Stomach (tissue), 9 donors: ENCODE measurements around the gene PPY. TPM values are rescaled to one million over a fixed set of nuclear protein-coding genes. Genes with fewer than 3 reads are reported as not detected.

ENCODE experiments used
- DNase-seq, 2 donors: peaks; one replicate each; pipeline versions ENCODE4 v3.0.0 to v3.0.0-alpha.2; 2013 to 2019
- H3K27ac ChIP-seq, 5 donors: fragments of 200-600 bp in 4 of 5; sonication (generic) in 4 of 5; one replicate each; pipeline ENCODE4 v1.5.1; 2013 to 2019; ENCODE audit warnings: mild to moderate bottlenecking in 1 of 5, moderate library complexity in 1 of 5
- H3K27me3 ChIP-seq, 3 donors: fragments of 200-600 bp; sonication (generic); one replicate each; pipeline ENCODE4 v1.5.1; 2017 to 2019; ENCODE audit warnings: mixed run types in 1 of 3
- H3K36me3 ChIP-seq, 4 donors: fragments of 200-600 bp; sonication (generic); 1 replicate in 3 of 4; 2 replicates in 1 of 4; pipeline ENCODE4 v1.5.1; 2016 to 2019
- H3K4me1 ChIP-seq, 4 donors: fragments of 200-600 bp; sonication (generic); one replicate each; pipeline ENCODE4 v1.5.1; 2016 to 2019
- H3K4me3 ChIP-seq, 4 donors: fragments of 200-600 bp; sonication (generic) in 3 of 4; one replicate each; pipeline ENCODE4 v1.5.1; 2016 to 2019; ENCODE audit warnings: mild to moderate bottlenecking in 1 of 4
- H3K9me3 ChIP-seq, 4 donors: fragments of 200-600 bp; sonication (generic); one replicate each; pipeline ENCODE4 v1.5.1; 2016 to 2019
- CTCF ChIP-seq, 7 experiments: fragments of 450-650 bp in 4 of 7; fragments of 200-600 bp in 3 of 7; sonication (generic) in 3 of 7; IDR thresholded peaks; one replicate each; pipeline ENCODE4 v1.5.1; 2016 to 2019; ENCODE audit warnings: antibody characterized with exemption in 7 of 7, control low read depth in 2 of 7, mild to moderate bottlenecking in 1 of 7
- EP300 ChIP-seq: sonication (generic); formaldehyde crosslinking; IDR thresholded peaks from one replicate; pipeline ENCODE4 v1.6.1; 2017; ENCODE audit warnings: antibody characterized with exemption
- POLR2A ChIP-seq, 4 donors: fragments of 450-650 bp; IDR thresholded peaks; one replicate each; pipeline ENCODE4 v1.6.1; 2016; ENCODE audit warnings: antibody characterized with exemption in 4 of 4, control low read depth in 2 of 4, mild to moderate bottlenecking in 1 of 4, moderate library complexity in 1 of 4
- POLR2AphosphoS5 ChIP-seq, 3 donors: sonication (generic); formaldehyde crosslinking; IDR thresholded peaks; one replicate each; pipeline ENCODE4 v1.6.1; 2016; ENCODE audit warnings: antibody characterized with exemption in 3 of 3
- WGBS, 5 donors: extraction: QIAGEN DNeasy Blood & Tissue Kit in 3 of 5; methylation state at CpG; one replicate each; pipeline versions ENCODE4 v1.1.5 to v1.1.7; 2013 to 2018; 5-methylcytosine and 5-hydroxymethylcytosine counted together
- intact Hi-C: fragments of 100-400 bp; cut with DNase I; formaldehyde crosslinking; loops from one replicate; pipeline ENCODE4 v1.15.1; 2023; ENCODE audit warnings: low total_unique reads
- polyA plus RNA-seq, 3 donors: library from polyadenylated mRNA; stranded (reverse); fragments of 200-250 nt; gene quantifications; one replicate each; pipeline ENCODE4 v1.2.3, GENCODE V29; 2013
- total RNA-seq, 5 donors: library from RNA; depleted of rRNA; stranded (reverse); fragments of >200 nt; gene quantifications; one replicate each; pipeline versions ENCODE4 v1.1.0 to v1.2.3, GENCODE V29; 2014 to 2016
- donor health status: healthy with polysubstance abuse.
- donor health status: Bipolar disorder and iron deficiency.
- donor health status: healthy.

PPY gene
- total and polyA plus RNA-seq, 8 donors, result not detected

DNA sequence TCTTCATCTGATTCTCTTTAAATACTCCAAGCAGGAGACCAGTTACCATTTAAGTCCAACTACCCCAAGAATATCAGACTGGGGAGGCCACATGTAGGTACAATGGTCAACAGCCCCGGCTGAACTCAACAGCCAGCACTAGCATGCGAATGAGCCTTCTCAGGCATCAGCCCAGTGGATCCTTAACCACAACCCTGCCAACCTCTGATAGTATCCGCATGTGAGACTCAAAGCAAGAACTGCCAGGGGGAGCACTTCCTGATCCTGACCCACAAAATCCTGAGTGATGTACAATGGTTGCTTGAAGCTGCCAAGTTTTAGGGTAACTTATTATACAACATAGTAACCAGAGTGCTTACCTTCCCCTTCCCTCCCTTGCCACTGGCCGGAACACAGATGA lies 7.5 kb upstream of the PPY start:
- TF ChIP-seq POLR2AphosphoS5 (IDR thresholded peaks at IDR 0.05) (no peak), POLR2A (IDR thresholded peaks at IDR 0.05) (no peak), EP300 (no peak), CTCF (IDR thresholded peaks at IDR 0.05) (no peak)
- Histone ChIP-seq H3K36me3 (no peaks in the 10 kb centered on the region), H3K4me1 (peaks cover 9 to 14% (median 12%) of the 10 kb centered on the region in 4 donors), H3K27ac (no peak overlapping the region), H3K27me3 (peaks cover 22 to 77% (median 40%) of the 10 kb centered on the region in 3 donors), H3K9me3 (no peaks in the 10 kb centered on the region), H3K4me3 (no peak overlapping the region)
- intact Hi-C loops, result no loop called here
- no peak for DNase-seq
- WGBS, 5 donors, result 53 to 67% (median 59%) methylated on average over 4 of the region's 4 CpGs

DNA sequence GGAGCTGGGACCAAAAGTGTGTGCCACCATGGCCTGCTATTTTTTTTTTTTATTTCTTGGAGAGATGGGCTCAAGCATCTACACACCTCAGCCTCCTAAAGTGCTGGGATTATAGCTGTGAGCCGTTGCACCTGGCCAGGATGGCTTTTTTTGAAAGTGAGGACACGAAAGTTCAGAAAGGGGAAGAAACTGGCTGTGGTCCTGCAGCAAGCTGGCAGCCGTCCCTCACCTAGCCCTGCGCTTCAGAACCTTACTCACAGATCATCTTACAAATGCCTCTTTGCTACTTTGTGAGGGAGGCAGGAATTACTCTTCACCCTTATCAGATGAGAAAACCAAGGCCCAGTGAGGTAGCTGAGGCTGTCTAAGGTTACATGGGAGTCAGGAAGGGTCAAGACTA lies 4.5 kb upstream of the PPY start:
- DNase-seq, result no peak
- no peak for TF ChIP-seq POLR2A (IDR thresholded peaks at IDR 0.05)
- no peak for TF ChIP-seq CTCF (IDR thresholded peaks at IDR 0.05)
- no peak for TF ChIP-seq EP300
- no peak for TF ChIP-seq POLR2AphosphoS5 (IDR thresholded peaks at IDR 0.05)
- Histone ChIP-seq H3K27me3 (peaks cover 9 to 47% (median 13%) of the 10 kb centered on the region in 3 donors), H3K4me3 (no peak overlapping the region), H3K36me3 (no peaks in the 10 kb centered on the region), H3K27ac (no peak overlapping the region), H3K9me3 (no peaks in the 10 kb centered on the region), H3K4me1 (no peaks in the 10 kb centered on the region)
- intact Hi-C loops, result no loop called here
- 51 to 62% (median 57%) methylated on average over 4 of the region's 4 CpGs for WGBS, 5 donors

GRCh38 chr17:43945074-43945829 lies 3.0 kb upstream of the PPY start:
- no peaks in the 10 kb centered on the region for H3K9me3 ChIP-seq
- no peak overlapping the region for H3K27ac ChIP-seq
- H3K27me3 ChIP-seq, result peaks cover 0 to 32% (median 0%) of the 10 kb centered on the region in 3 donors
- DNase-seq, result no peak
- H3K36me3 ChIP-seq, result no peaks in the 10 kb centered on the region
- intact Hi-C loops, result no loop called here
- no peak for TF ChIP-seq EP300
- no peak for TF ChIP-seq CTCF (IDR thresholded peaks at IDR 0.05)
- no peak for TF ChIP-seq POLR2AphosphoS5 (IDR thresholded peaks at IDR 0.05)
- TF ChIP-seq POLR2A (IDR thresholded peaks at IDR 0.05), result no peak
- H3K4me1 ChIP-seq, result no peaks in the 10 kb centered on the region
- 77 to 88% (median 82%) methylated on average over 12 of the region's 12 CpGs for WGBS, 5 donors
- H3K4me3 ChIP-seq, result no peak overlapping the region

DNA sequence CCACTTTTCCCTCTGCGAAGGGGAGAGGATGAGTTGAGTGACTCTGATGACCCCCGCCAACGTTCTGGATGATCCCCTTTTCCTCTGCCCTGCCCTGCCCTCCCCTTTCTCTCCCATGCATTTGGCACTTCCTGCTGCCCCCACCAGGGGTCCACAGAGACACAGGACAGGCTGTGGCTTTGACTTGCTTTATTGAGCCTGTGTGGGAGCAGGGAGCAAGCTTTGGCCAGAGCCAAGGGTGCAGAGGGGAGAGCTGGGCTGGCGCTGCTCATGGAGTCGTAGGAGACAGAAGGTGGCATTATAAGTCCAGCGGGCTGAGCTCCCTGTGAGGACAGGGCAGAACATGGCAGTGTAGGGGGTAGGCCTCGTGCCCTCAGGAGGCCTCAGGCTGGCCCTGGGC lies 1.6 kb downstream of the PPY start:
- Histone ChIP-seq H3K36me3 (no peaks in the 10 kb centered on the region), H3K9me3 (no peaks in the 10 kb centered on the region), H3K27me3 (peaks cover 0 to 43% (median 23%) of the 10 kb centered on the region in 3 donors), H3K4me1 (peaks cover 8 to 12% (median 11%) of the 10 kb centered on the region in 4 donors), H3K27ac (no peak overlapping the region), H3K4me3 (no peak overlapping the region)
- peak in 1 of 2 donors; percentile 72 for DNase-seq
- TF ChIP-seq CTCF (IDR thresholded peaks at IDR 0.05) (peak in 2 of 7 experiments; percentile 10 to 12), POLR2A (IDR thresholded peaks at IDR 0.05) (no peak), EP300 (no peak), POLR2AphosphoS5 (IDR thresholded peaks at IDR 0.05) (no peak)
- WGBS, 5 donors, result 59 to 72% (median 64%) methylated on average over 6 to 7 of the region's 7 CpGs
- intact Hi-C loops, result loop anchor here (5.0 kb wide), 1 partner anchor 52 kb away; no protein-coding TSS in a partner anchor
